HG03571 (cell line): ENCODE results near the gene TMEM17.
A peak's percentile ranks its signal among the peaks of the same experiment; 100 is the strongest.
"Not testable (repeated sequence)": the region's sequence is repeated elsewhere in the genome, so short reads cannot be mapped to it uniquely, and the experiment has no call there.

Experiments used
- ATAC-seq: cut with Tn5 transposase; IDR thresholded peaks from one replicate; pipeline ENCODE4 v1.9.1; 2021; ENCODE audit not compliant: unreplicated experiment

Gene TMEM17

DNA sequence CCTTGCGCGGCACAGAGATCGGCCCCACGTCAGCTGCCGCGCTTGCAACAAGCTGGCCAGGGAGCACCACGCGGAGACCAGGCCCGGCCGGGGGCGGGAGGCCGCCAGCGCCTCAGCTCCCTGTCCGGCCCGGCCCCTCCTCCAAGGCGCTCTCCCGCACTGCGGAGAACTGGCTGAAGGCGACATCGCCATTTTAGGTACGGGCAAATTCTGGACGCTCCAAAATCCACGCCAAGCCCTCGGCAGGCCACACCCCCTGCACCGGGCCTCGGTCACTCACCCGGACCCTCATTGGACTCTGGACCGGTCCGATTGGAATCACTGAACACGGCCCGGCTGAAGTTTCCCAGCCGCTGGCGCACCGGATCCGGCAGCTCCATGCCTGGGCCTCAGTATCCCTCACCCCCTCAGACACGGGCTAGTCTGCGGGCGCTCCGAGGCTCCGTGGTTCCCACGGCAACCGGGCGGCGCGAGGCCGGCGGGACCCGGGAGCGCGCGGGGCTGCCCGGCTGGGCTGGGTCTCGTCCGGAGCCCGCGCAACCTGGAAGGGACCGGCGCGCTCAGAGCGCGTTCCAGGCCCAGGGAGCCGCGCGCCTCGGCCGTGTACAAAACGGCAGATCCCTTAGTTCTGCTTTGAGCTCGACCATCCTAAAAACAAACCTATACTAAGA, at the start of gene TMEM17:
Gene TMEM17 (minus strand): TSS at position 446 of the 671 bp plus-strand sequence. CDS start 66 bp downstream, at position 380.
- ATAC-seq = peak; percentile 83

- no peak for ATAC-seq
Observed at GRCh38 chr2:62554440-62554839, 48.4 kb upstream of the TMEM17 start.

DNA sequence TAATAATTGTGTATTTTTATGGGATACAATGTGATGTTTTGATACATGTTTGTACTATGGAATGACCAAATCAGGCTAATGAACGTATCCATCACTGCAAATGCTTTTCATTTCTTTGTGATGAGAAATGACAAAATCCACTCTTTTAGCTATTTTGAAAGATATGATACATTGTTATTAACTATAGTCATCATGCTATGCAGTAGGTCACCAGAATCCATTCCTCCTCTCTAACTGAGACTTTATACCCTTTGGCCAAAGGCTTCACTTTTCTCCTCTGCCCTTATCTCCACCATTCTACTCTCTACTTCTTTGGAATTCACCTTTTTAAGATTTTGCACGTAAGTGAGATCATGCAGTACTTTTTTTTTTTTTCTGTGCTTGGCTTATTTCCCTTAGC, 44.5 kb upstream of the TMEM17 start:
- ATAC-seq = no peak

DNA sequence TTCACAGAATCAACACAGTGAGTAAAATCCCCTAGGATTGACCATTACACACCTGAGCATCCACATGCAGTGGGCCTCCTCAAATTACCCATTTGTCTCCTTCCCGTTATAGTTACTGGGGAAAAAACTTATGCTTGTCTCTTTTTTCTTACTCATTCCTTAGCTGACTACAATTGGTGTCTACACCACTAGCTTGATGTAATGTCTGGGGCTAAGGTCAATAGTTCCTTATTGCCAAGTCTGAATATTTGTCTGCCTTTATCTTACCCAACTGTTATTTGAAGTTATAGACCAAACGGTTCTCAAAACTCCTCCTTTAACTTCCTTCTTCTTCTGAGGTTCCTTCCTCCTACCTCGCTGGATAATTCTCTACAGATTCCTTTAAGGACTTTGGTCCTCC, 41.9 kb upstream of the TMEM17 start:
- no peak for ATAC-seq

DNA sequence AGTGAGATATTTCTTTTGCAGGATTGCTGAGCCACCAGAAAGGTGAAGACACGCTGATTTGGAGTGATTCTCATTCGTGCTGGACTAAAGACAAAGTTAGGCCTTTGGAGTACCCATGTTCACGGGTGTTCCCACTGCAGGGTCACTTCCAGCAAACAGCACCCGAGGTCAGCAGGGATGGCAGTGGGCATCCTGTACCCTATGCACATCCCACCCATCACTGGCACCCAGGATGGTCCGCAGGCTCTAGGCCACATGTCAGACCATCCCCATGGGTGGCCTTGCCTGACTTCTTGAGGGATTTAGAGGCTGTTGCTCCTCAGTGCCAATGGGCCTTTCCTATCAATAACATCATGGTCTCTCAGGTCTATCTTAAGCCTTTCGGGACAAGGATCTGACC, 39.3 kb upstream of the TMEM17 start:
- no peak for ATAC-seq

GRCh38 chr2:62540408-62541168, 34.6 kb upstream of the TMEM17 start:
- ATAC-seq = no peak

- no peak for ATAC-seq
Observed at GRCh38 chr2:62539606-62540407, 33.8 kb upstream of the TMEM17 start.

- ATAC-seq = no peak
Observed at GRCh38 chr2:62538756-62539155, 32.8 kb upstream of the TMEM17 start.

- ATAC-seq = no peak
Observed at GRCh38 chr2:62537814-62538213, 31.8 kb upstream of the TMEM17 start.

GRCh38 chr2:62536873-62537547, 31.0 kb upstream of the TMEM17 start:
- ATAC-seq = no peak

GRCh38 chr2:62535521-62535920, 29.5 kb upstream of the TMEM17 start:
- ATAC-seq = not testable (repeated sequence)

GRCh38 chr2:62531594-62531993, 25.6 kb upstream of the TMEM17 start:
- no peak for ATAC-seq

DNA sequence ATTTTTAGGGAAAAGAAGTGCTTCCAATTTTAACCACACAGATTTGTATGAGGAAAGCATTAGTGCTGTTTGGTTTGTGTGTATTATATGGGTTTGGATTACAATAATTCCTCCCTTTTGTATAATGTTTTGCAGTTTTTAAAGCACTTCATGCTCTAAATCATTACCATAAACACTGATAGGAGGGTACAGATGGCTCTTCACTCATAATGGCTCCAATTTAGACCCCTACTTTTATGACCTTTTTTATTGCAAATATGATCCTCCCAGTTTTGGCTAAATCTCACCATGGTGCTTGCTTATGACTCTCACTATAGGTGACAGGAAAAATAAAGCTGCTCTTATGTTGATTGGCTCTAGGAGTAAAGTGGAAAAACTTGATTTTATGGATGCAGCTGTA, 23.8 kb upstream of the TMEM17 start:
- no peak for ATAC-seq

- ATAC-seq = no peak
Observed at GRCh38 chr2:62527478-62528210, 21.6 kb upstream of the TMEM17 start.

GRCh38 chr2:62526531-62527381, 20.8 kb upstream of the TMEM17 start:
- ATAC-seq = no peak

DNA sequence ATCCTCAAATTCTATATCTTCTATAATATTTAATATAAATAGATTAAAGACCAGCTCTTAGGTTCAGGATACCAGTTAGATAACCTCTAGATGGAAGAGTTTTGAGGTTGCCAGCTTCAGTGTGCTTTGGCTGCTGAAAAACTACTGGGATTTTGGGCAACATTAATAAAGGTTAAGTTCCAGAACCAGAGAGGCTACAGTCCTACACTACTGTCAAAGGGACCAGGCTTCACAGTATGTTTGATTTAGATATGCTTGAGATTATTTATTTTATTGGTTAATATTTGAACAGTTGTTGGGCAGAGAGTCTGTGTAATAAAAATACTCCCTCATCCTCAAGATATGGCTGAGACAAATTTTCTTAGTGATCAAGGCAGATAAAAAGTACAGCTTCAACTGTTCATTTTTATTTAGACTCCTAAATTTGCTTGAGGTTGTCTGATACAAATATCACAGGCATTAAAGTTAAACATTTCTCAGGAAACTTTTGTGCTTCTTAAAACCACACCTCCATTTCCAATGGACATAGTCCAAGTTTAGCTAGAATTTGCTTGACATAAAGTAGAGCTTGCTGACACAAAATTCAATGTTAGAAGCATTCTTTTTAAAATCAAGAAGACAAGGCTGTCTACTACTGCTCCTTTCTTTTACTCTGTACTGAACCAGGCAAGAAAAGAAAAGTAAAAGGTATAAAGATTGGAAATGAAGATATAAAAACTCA, 19.7 kb upstream of the TMEM17 start:
- ATAC-seq = no peak

DNA sequence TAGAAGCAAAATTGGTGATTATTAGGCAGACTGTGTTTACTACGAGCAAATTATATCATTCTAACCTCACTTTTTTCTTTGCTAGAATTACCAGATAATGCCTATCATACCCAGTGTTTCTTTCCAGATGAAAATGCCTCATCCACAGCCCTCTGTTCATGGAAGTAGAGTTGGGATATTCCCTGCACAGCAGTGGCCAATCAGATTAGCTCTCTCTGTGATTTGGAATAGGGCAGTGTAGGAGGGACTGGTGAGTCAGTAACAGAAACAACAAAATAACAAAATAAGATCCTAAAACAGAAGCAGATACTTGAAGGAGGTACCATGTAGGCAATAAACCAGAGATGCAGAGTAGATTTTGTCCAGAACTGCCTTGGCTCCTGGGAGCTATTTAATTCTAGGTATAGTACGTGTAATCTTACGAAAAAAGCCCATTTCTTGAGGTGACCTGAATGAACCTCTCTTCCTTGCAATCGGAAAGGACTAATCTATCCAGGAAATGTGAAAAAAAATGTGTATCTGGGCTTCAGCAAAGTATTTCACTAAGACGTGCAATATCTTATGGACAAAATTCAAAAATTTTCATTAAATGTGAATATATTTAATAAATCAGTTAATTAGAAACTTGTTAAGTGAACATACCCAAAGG, 18.4 kb upstream of the TMEM17 start:
- ATAC-seq = no peak

DNA sequence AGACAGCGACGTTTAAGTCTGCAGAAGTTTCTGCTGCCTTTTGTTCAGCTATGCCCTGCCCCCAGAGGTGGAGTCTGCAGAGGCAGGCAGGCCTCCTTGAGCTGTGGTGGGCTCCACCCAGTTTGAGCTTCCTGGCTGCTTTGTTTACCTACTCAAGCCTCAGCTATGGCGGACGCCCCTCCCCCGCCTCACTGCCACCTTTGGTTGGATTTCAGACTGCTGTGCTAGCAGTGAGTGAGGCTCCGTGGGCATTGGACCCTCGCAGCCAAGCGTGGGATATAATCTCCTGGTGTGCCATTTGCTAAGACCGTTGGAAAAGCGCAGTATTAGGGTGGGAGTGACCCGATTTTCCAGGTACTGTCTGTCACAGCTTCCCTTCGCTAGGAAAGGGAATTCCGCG, 15.1 kb upstream of the TMEM17 start:
- not testable (repeated sequence) for ATAC-seq
